Activated CD8-positive, alpha-beta T cell treated with anti-CD3 and anti-CD28 coated beads, Interleukin-2, amount 10 ng/mL, durations not matched to agents 7 days and 5 days (primary cell): ENCODE results near the gene RPS19BP1. TPM values are rescaled to one million over a fixed set of nuclear protein-coding genes. Genes with fewer than 3 reads are reported as not detected.

Experiments
- ATAC-seq: fragments of 150-1000 bp; cut with Tn5 transposase; one replicate; pipeline ENCODE4 v1.10.0; 2021; ENCODE audit warnings: moderate library complexity
- CTCF ChIA-PET: fragments of 350-600 bp; sonication (Branson Sonifier 250); formaldehyde crosslinking; loops from one replicate; lab custom pipeline; 2021; ENCODE audit warnings: antibody characterized with exemption; lab: Charles Lee
- POLR2A ChIA-PET: fragments of 350-600 bp; sonication (Branson Sonifier 250); formaldehyde crosslinking; loops from one replicate; lab custom pipeline; 2021; ENCODE audit warnings: antibody characterized with exemption; lab: Charles Lee
- DNase-seq: peaks from one replicate; pipeline ENCODE4 v3.0.0-alpha.2; 2020
- H3K27ac Mint-ChIP-seq: one replicate; pipeline ENCODE4 v1.8.0; 2021; ENCODE audit warnings: mild to moderate bottlenecking, mixed read lengths
- H3K27me3 Mint-ChIP-seq: one replicate; pipeline ENCODE4 v1.8.0; 2021; ENCODE audit warnings: low read depth, mixed read lengths
- H3K36me3 Mint-ChIP-seq: one replicate; pipeline ENCODE4 v1.8.0; 2021; ENCODE audit warnings: low read depth, mixed read lengths
- H3K4me1 Mint-ChIP-seq: one replicate; pipeline ENCODE4 v1.8.0; 2021; ENCODE audit warnings: low read depth, mixed read lengths
- H3K4me3 Mint-ChIP-seq: one replicate; pipeline ENCODE4 v1.8.0; 2021; ENCODE audit warnings: mild to moderate bottlenecking, mixed read lengths
- H3K9me3 Mint-ChIP-seq: one replicate; pipeline ENCODE4 v1.8.0; 2022; ENCODE audit warnings: mixed read lengths; ENCODE audit not compliant: insufficient read depth
- total RNA-seq, 2 experiments: library from RNA; stranded (reverse); gene quantifications; one replicate each; pipeline ENCODE4 v1.2.3, GENCODE V29; 2021

RPS19BP1 gene
- total RNA-seq, 2 experiments from 2014 or later: 80.1 to 80.2 TPM

DNA sequence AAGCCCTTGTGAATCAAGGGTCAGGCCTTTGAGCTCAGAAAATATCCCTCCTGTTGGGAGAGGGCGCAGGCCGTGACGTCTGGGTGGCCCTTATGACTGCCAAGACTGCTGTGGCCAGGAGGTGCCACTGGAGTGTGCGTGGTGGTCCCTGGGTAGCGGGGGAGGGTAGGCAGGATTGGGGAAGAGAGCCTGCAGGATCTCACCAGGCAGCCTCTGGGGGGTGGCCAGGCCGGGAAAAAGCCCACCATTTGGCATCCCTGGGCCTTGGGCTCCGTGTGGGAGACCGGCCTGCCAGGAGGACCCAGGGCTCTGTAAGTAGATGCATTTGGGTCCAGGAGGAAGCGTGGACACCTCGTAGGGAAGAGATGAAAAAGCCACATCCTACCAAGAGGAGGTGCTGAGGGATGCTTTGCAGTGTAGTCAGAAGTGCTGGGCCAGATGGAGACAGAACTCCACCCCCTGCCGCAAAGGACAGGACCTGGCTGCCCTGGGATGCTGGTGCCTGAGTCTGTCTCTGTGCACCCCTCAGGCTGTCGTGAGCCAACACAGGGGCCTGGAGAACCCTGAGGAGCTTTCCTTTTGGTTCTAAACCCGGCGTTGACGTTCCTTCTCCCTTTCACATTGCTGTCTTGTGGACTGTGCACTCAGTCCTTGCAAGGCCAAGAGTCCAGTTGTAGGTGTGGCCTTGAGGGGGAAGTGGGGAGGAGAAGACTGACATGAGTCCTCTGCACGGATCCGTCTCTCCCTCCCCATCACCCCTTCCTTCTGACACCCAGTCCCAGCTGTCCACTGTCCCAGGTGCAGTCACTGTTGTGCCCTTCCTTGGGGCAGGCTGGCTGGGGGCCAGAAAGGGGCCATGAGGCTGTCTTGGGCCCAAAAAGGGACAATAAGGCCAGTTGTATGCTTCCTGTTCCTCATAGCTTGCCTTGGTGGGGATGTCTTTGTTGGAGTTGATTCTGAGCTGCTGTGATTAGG lies 43.2 kb downstream of the RPS19BP1 start:
- DNase-seq (no peak), ATAC-seq (no peak)
- Mint-ChIP-seq H3K4me3 (peak overlapping the region; percentile 37), H3K27me3 (no peaks in the 10 kb centered on the region), H3K4me1 (peaks cover 31% of the 10 kb centered on the region), H3K9me3 (no peaks in the 10 kb centered on the region), H3K36me3 (peaks cover 5% of the 10 kb centered on the region), H3K27ac (peak overlapping the region; percentile 33)
- ChIA-PET POLR2A (interaction anchor here (1.0 to 1.7 kb wide), 5 partner anchors 13 to 171 kb away, joined by 3 to 13 read pairs (median 6); partner anchors contain the start of genes ATF4 and MIEF1), CTCF (interaction anchor here (0.7 to 10.2 kb wide), 10 partner anchors 9 to 535 kb away, joined by 3 to 264 read pairs (median 6); partner anchors contain the start of genes MIEF1 and TAB1)

DNA sequence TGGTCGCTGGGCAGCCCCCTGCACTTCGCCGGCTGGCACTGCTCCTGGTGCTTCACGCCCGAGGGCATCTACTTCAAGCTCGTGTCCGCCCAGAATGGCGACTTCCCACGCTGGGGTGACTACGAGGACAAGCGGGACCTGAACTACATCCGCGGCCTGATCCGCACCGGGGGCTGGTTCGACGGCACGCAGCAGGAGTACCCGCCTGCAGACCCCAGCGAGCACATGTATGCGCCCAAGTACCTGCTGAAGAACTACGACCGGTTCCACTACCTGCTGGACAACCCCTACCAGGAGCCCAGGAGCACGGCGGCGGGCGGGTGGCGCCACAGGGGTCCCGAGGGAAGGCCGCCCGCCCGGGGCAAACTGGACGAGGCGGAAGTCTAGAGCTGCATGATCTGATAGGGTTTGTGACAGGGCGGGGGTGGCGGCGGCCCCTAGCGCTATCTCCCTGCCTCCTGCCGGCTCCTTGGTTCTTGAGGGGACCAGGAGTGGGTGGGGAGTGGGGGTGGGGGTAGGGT lies 43.9 kb downstream of the RPS19BP1 start:
- CTCF ChIA-PET: interaction anchor here (10.2 kb wide), 1 partner anchor 39 kb away, joined by 264 read pairs; no protein-coding TSS in a partner anchor
- POLR2A ChIA-PET: no interaction called here
- no peak for ATAC-seq
- Mint-ChIP-seq H3K36me3 (peaks cover 5% of the 10 kb centered on the region), H3K4me3 (no peak overlapping the region), H3K27ac (no peak overlapping the region), H3K27me3 (no peaks in the 10 kb centered on the region), H3K4me1 (peaks cover 28% of the 10 kb centered on the region), H3K9me3 (no peaks in the 10 kb centered on the region)
- DNase-seq: no peak

DNA sequence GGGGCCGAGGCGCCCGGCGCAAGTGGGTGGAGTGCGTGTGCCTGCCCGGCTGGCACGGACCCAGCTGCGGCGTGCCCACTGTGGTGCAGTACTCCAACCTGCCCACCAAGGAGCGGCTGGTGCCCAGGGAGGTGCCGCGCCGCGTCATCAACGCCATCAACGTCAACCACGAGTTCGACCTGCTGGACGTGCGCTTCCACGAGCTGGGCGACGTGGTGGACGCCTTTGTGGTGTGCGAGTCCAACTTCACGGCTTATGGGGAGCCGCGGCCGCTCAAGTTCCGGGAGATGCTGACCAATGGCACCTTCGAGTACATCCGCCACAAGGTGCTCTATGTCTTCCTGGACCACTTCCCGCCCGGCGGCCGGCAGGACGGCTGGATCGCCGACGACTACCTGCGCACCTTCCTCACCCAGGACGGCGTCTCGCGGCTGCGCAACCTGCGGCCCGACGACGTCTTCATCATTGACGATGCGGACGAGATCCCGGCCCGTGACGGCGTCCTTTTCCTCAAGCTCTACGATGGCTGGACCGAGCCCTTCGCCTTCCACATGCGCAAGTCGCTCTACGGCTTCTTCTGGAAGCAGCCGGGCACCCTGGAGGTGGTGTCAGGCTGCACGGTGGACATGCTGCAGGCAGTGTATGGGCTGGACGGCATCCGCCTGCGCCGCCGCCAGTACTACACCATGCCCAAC lies 44.6 kb downstream of the RPS19BP1 start:
- ATAC-seq (no peak), DNase-seq (no peak)
- peaks cover 5% of the 10 kb centered on the region for H3K36me3 Mint-ChIP-seq
- no peaks in the 10 kb centered on the region for H3K9me3 Mint-ChIP-seq
- POLR2A ChIA-PET: no interaction called here
- no peak overlapping the region for H3K27ac Mint-ChIP-seq
- no peak overlapping the region for H3K4me3 Mint-ChIP-seq
- CTCF ChIA-PET: interaction anchor here (0.9 kb wide), 1 partner anchor 8 kb away, joined by 4 read pairs; no protein-coding TSS in a partner anchor
- no peaks in the 10 kb centered on the region for H3K27me3 Mint-ChIP-seq
- H3K4me1 Mint-ChIP-seq: peaks cover 24% of the 10 kb centered on the region

DNA sequence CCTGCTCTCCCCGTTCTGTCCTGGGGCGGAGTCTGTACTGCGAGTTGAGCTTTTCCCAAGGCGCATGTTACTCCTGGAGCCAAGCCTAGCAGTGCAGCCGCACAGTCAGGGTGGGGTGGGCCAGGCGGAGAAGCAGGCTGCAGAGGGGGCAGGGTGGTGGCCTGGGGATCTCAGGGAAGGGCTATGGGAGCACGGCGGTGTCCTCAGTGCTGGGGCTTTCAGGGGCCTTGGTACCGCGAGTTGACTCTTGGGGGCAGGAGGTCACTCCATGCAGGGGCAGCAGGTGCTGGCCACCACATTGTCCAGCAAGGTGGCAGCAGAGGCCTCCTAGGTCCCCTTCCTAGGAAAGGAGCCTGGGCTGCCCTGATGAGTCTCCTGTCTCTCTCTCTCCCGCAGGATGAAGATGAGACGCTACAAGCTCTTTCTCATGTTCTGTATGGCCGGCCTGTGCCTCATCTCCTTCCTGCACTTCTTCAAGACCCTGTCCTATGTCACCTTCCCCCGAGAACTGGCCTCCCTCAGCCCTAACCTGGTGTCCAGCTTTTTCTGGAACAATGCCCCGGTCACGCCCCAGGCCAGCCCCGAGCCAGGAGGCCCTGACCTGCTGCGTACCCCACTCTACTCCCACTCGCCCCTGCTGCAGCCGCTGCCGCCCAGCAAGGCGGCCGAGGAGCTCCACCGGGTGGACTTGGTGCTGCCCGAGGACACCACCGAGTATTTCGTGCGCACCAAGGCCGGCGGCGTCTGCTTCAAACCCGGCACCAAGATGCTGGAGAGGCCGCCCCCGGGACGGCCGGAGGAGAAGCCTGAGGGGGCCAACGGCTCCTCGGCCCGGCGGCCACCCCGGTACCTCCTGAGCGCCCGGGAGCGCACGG lies 45.4 kb downstream of the RPS19BP1 start:
- no peaks in the 10 kb centered on the region for H3K9me3 Mint-ChIP-seq
- no peak overlapping the region for H3K4me3 Mint-ChIP-seq
- ATAC-seq: no peak
- no peak overlapping the region for H3K27ac Mint-ChIP-seq
- no peak for DNase-seq
- ChIA-PET POLR2A (no interaction called here), CTCF (interaction anchor here (0.9 kb wide), 1 partner anchor 9 kb away, joined by 4 read pairs; no protein-coding TSS in a partner anchor)
- H3K4me1 Mint-ChIP-seq: peaks cover 24% of the 10 kb centered on the region
- H3K36me3 Mint-ChIP-seq: peaks cover 5% of the 10 kb centered on the region
- no peaks in the 10 kb centered on the region for H3K27me3 Mint-ChIP-seq

DNA sequence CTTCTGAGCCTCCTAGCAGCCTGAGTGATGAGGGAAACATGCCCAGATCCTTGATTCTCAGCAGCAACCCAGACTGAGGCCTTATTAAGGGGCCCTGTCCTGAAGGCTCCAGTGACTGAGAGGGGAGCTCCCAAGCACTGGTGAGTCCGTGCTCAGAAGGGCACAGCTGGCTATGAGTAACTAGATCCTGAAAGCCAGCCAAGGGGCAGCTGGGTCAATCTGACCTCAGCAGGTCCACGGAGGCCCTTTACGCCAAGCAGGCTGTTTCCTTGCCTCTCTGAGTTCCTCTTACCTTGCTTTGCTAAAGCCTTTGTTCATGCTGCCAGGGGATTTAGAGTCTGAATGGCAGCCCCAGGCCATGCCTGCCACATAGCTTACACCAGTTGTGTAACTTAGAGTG lies 49.8 kb downstream of the RPS19BP1 start:
- Mint-ChIP-seq H3K27ac (no peak overlapping the region), H3K36me3 (peaks cover 1% of the 10 kb centered on the region), H3K4me1 (no peaks in the 10 kb centered on the region), H3K27me3 (no peaks in the 10 kb centered on the region), H3K9me3 (no peaks in the 10 kb centered on the region), H3K4me3 (no peak overlapping the region)
- DNase-seq (no peak), ATAC-seq (no peak)
- ChIA-PET POLR2A (interaction anchor here (1.5 kb wide), 1 partner anchor 37 kb away, joined by 6 read pairs; the partner anchor contains the start of gene ATF4), CTCF (interaction anchor here (1.0 to 3.3 kb wide), 5 partner anchors 10 to 163 kb away, joined by 3 to 12 read pairs (median 3); partner anchors contain the start of gene RPL3)

DNA sequence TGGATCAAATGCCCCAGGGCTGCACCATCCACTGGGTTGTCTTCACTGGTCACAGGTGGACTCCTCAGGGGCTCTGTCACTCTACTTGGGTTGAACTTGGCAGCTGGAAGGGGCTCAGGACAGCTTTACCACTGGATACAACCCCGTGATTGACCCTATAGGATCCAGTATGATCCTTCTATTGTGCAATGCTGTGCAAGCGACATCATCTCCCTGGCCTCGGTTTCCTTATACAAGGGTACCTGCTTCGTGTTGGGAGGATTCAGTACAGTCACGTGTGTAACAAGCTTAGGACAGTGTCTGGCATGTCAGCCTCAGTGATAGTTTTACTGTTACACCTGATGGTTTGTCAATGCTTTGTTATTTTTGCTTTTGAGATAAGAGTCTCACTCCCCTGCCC lies 51.0 kb downstream of the RPS19BP1 start:
- H3K9me3 Mint-ChIP-seq: no peaks in the 10 kb centered on the region
- no peaks in the 10 kb centered on the region for H3K36me3 Mint-ChIP-seq
- ChIA-PET CTCF (interaction anchor here (1.6 kb wide), 1 partner anchor 162 kb away, joined by 3 read pairs; the partner anchor contains the start of gene RPL3), POLR2A (no interaction called here)
- no peak overlapping the region for H3K4me3 Mint-ChIP-seq
- DNase-seq: no peak
- no peak overlapping the region for H3K27ac Mint-ChIP-seq
- ATAC-seq: no peak
- H3K4me1 Mint-ChIP-seq: no peaks in the 10 kb centered on the region
- H3K27me3 Mint-ChIP-seq: no peaks in the 10 kb centered on the region

DNA sequence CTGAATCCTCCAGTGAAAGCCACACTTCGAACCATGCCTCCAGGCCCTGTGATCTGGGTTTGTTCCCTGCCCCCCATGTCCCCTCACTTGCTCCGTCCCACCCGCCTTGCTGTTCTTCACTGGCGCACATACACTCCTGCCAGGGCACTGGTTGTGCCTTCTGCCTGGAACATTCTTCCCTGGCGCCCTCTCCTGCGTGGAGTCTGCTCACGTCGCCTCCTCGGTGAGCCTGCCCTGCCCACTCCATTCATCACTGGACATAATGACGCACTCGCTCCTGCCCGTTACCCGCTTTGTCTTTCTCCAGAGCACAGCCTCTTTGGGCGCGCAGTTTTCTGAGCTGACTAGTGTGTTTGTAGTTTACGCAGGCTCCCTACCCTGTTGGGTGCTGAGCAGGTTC lies 51.5 kb downstream of the RPS19BP1 start:
- no peak overlapping the region for H3K27ac Mint-ChIP-seq

DNA sequence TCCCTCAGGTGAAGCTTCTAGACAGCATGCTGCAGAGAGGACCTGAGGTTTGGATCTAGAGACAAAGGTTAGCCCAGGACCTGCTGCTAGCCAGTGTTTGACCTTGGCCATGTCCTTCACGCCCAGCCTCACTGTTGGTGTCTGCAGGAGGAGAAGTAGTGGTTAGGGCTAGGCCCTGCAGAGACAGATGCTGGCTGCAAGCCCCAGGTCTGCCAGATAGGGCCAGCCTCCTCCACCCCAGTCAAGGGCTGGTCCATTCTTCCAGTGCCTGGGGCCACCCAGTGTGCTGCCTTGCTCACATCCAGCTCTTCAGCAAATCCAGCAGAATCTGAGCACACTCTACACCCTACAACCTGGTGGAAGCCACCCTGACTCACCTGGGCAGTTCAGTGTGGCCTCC lies 52.0 kb downstream of the RPS19BP1 start:
- Mint-ChIP-seq H3K4me1 (no peaks in the 10 kb centered on the region), H3K27ac (no peak overlapping the region), H3K9me3 (no peaks in the 10 kb centered on the region), H3K4me3 (no peak overlapping the region), H3K27me3 (no peaks in the 10 kb centered on the region), H3K36me3 (peaks cover 2% of the 10 kb centered on the region)
- CTCF ChIA-PET: no interaction called here
- POLR2A ChIA-PET: no interaction called here
- ATAC-seq: no peak
- no peak for DNase-seq

More for the DNA sequence above, 51.5 kb downstream of the RPS19BP1 start:
- DNase-seq (no peak), ATAC-seq (no peak)
- H3K4me3 Mint-ChIP-seq: no peak overlapping the region
- H3K27me3 Mint-ChIP-seq: no peaks in the 10 kb centered on the region
- CTCF ChIA-PET: no interaction called here
- no peaks in the 10 kb centered on the region for H3K9me3 Mint-ChIP-seq
- H3K36me3 Mint-ChIP-seq: no peaks in the 10 kb centered on the region
- POLR2A ChIA-PET: no interaction called here
- no peaks in the 10 kb centered on the region for H3K4me1 Mint-ChIP-seq

DNA sequence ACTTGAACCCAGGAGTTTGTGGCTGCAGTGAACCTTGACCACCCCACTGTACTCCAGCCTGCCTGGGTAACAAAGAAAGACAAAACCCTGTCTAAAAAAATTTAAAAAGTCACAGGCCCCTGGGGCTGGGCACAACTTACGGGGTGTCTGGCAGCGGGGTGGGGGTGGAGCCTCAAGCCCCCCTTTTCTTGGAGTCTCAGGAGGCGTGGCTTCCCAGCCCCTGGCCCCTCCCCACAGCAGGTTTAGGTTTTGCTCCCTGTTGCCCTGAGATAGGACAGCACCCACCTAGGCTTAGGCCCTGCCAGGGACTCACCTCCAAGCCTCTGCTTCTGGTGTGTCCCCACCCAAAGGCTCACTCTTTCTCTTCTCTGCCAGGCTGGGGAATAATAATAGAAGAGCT lies 53.3 kb downstream of the RPS19BP1 start:
- H3K27ac Mint-ChIP-seq: no peak overlapping the region
- no peaks in the 10 kb centered on the region for H3K4me1 Mint-ChIP-seq
- DNase-seq: no peak
- ChIA-PET POLR2A (interaction anchor here (0.7 kb wide), 1 partner anchor 564 kb away, joined by 3 read pairs; no protein-coding TSS in a partner anchor), CTCF (interaction anchor here (1.7 kb wide), 1 partner anchor 50 kb away, joined by 3 read pairs; no protein-coding TSS in a partner anchor)
- H3K9me3 Mint-ChIP-seq: no peaks in the 10 kb centered on the region
- peaks cover 2% of the 10 kb centered on the region for H3K36me3 Mint-ChIP-seq
- no peak overlapping the region for H3K4me3 Mint-ChIP-seq
- no peak for ATAC-seq
- H3K27me3 Mint-ChIP-seq: no peaks in the 10 kb centered on the region
